HEK293 (cell line): ENCODE measurements around the gene CDC42EP1.

Experiments used
- ATF2 ChIP-seq: fragments of 450-650 bp; formaldehyde crosslinking; IDR thresholded peaks from 2 replicates; pipeline ENCODE4 v1.5.1; 2016; ENCODE audit warnings: missing biosample characterization, missing genetic modification characterization, low read depth
- GLI4 ChIP-seq: fragments of 450-650 bp; formaldehyde crosslinking; IDR thresholded peaks from 2 replicates; pipeline ENCODE4 v1.5.1; 2016; ENCODE audit warnings: missing biosample characterization, missing genetic modification characterization
- INSM2 ChIP-seq: fragments of 450-650 bp; formaldehyde crosslinking; IDR thresholded peaks from 2 replicates; pipeline ENCODE4 v1.5.1; 2016; ENCODE audit warnings: missing biosample characterization, missing genetic modification characterization
- MEIS1 ChIP-seq: sonication (generic); formaldehyde crosslinking; IDR thresholded peaks from 2 replicates; pipeline ENCODE4 v1.8.1; 2022; ENCODE audit warnings: missing genetic modification reagents, mild to moderate bottlenecking, borderline replicate concordance
- REST ChIP-seq: fragments of 450-650 bp; formaldehyde crosslinking; IDR thresholded peaks from 2 replicates; pipeline ENCODE4 v1.5.1; 2016; ENCODE audit warnings: missing biosample characterization, missing genetic modification characterization
- SETDB1 ChIP-seq: IDR thresholded peaks from one replicate; pipeline ENCODE4 v1.6.1; 2017; ENCODE audit warnings: mild to moderate bottlenecking, low read length, moderate library complexity, mixed read lengths; ENCODE audit not compliant: insufficient read length
- SP2 ChIP-seq: fragments of 450-650 bp; formaldehyde crosslinking; IDR thresholded peaks from 2 replicates; pipeline ENCODE4 v1.5.1; 2016; ENCODE audit warnings: missing biosample characterization, missing genetic modification characterization
- SP3 ChIP-seq: fragments of 450-650 bp; formaldehyde crosslinking; IDR thresholded peaks from 2 replicates; pipeline ENCODE4 v1.5.1; 2016; ENCODE audit warnings: missing biosample characterization, missing genetic modification characterization
- TCF7L2 ChIP-seq: IDR thresholded peaks from 2 replicates; pipeline ENCODE4 v1.6.1; 2011; ENCODE audit warnings: low read depth, mild to moderate bottlenecking, inconsistent platforms, low read length, moderate library complexity, borderline replicate concordance
- TSHZ1 ChIP-seq: fragments of 450-650 bp; formaldehyde crosslinking; IDR thresholded peaks from 2 replicates; pipeline ENCODE4 v1.5.1; 2016; ENCODE audit warnings: missing biosample characterization, missing genetic modification characterization, borderline replicate concordance
- ZFHX2 ChIP-seq: fragments of 450-650 bp; formaldehyde crosslinking; conservative IDR thresholded peaks from 2 replicates; pipeline ENCODE4 v1.5.1; 2016; ENCODE audit warnings: missing biosample characterization, missing genetic modification characterization
- ZNF133 ChIP-seq: fragments of 450-650 bp; formaldehyde crosslinking; IDR thresholded peaks from 2 replicates; pipeline ENCODE4 v1.5.1; 2016; ENCODE audit warnings: missing biosample characterization, missing genetic modification characterization
- ZNF214 ChIP-seq: fragments of 450-650 bp; formaldehyde crosslinking; IDR thresholded peaks from 2 replicates; pipeline ENCODE4 v1.5.1; 2017; ENCODE audit warnings: missing biosample characterization, mild to moderate bottlenecking, missing genetic modification characterization, borderline replicate concordance
- ZNF280C ChIP-seq: fragments of 450-650 bp; formaldehyde crosslinking; IDR thresholded peaks from 2 replicates; pipeline ENCODE4 v1.5.1; 2016; ENCODE audit warnings: missing biosample characterization, missing genetic modification characterization
- ZNF292 ChIP-seq: fragments of 450-650 bp; formaldehyde crosslinking; IDR thresholded peaks from 2 replicates; pipeline ENCODE4 v1.5.1; 2016; ENCODE audit warnings: low read depth, missing biosample characterization, missing genetic modification characterization, borderline replicate concordance
- ZNF37A ChIP-seq: fragments of 450-650 bp; IDR thresholded peaks from 2 replicates; pipeline ENCODE4 v1.5.1; 2018; ENCODE audit warnings: missing biosample characterization, missing genetic modification characterization
- ZNF518A ChIP-seq: fragments of 450-650 bp; formaldehyde crosslinking; conservative IDR thresholded peaks from 2 replicates; pipeline ENCODE4 v1.5.1; 2016; ENCODE audit warnings: low read depth, missing biosample characterization, missing genetic modification characterization
- ZNF544 ChIP-seq: fragments of 450-650 bp; formaldehyde crosslinking; IDR thresholded peaks from 2 replicates; pipeline ENCODE4 v1.5.0; 2017; ENCODE audit warnings: missing biosample characterization, missing genetic modification characterization
- ZNF596 ChIP-seq: fragments of 450-650 bp; IDR thresholded peaks from 2 replicates; pipeline ENCODE4 v1.5.0; 2018; ENCODE audit warnings: missing biosample characterization, mild to moderate bottlenecking, missing genetic modification characterization, moderate library complexity
- ZSCAN4 ChIP-seq: fragments of 450-650 bp; formaldehyde crosslinking; IDR thresholded peaks from 2 replicates; pipeline ENCODE4 v1.5.1; 2017; ENCODE audit warnings: missing biosample characterization, missing genetic modification characterization

Gene CDC42EP1

GRCh38 chr22:37514526-37515051, 45.7 kb upstream of the CDC42EP1 start (continued):
- TF ChIP-seq ZNF280C: no peak
- TF ChIP-seq ATF2 (tag by site-specific recombination): no peak
- TF ChIP-seq ZNF518A (tag by site-specific recombination): no peak
- TF ChIP-seq TSHZ1 (tag by site-specific recombination): peak; percentile 42; the same call in 1 of the 2 replicates
- TF ChIP-seq INSM2 (tag by site-specific recombination): no peak
- no peak for TF ChIP-seq ZSCAN4 (tag by site-specific recombination)
- no peak for TF ChIP-seq ZNF292 (tag by site-specific recombination)
- TF ChIP-seq ZNF214: no peak
- TF ChIP-seq ZNF133: no peak
- TF ChIP-seq ZNF37A (tag by site-specific recombination): no peak
- TF ChIP-seq SETDB1: no peak
- peak; percentile 31; the same call in 1 of the 2 replicates for TF ChIP-seq SP2 (tag by site-specific recombination)
- TF ChIP-seq GLI4: no peak
- TF ChIP-seq MEIS1: no peak
- no peak for TF ChIP-seq REST
- TF ChIP-seq SP3 (tag by site-specific recombination): no peak
- TF ChIP-seq ZFHX2: peak; percentile 97
- no peak for TF ChIP-seq ZNF596 (tag by site-specific recombination)
- TF ChIP-seq ZNF544 (tag by site-specific recombination): no peak
- no peak for TF ChIP-seq TCF7L2
